ENCODE data around the gene XPO4. TPM values are rescaled to one million over a fixed set of nuclear protein-coding genes. Genes with fewer than 3 reads are reported as not detected.

XPO4 gene
- total and polyA plus RNA-seq, 2 donors (not counting 3 experiments of a cell fraction or from before 2014, with no cell fraction given): 6.0 to 22.5 TPM

DNA sequence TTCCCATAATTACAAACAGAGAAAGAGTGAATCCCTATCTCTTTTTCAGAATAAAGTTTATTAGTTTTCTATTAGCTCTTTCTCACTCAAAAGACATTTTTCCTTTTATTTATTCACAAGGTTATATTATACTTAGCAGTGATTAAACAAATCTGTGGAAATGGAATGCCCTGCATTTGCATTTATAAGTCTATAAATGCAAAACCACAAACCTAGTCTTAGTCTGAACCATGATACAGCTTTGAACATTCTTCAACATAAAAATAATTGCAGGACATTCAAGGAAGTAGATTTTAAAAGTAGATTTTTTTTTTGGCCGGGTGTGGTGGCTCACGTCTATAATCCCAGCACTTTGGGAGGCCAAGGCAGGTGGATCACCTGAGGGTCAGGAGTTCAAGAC, 8.3 kb downstream of the XPO4 start:
- POLR2A ChIA-PET: no interaction called here
- Histone ChIP-seq H3K27ac (ENCODE audit: insufficient read depth, low read depth, low read length) (no peak overlapping the region), H3K9me1 (replicated peaks; ENCODE audit: control insufficient read depth, extremely low read depth, insufficient read depth, low read length) (no peaks in the 10 kb centered on the region), H3K9ac (replicated peaks; ENCODE audit: extremely low read depth, insufficient read depth, low read length) (no peak overlapping the region), H3K79me2 (ENCODE audit: control insufficient read depth, insufficient read depth, low read length) (peaks cover 96% of the 10 kb centered on the region), H3K4me2 (ENCODE audit: insufficient read depth, low read length) (no peak overlapping the region), H3K4me1 (ENCODE audit: control insufficient read depth, extremely low read depth, insufficient read depth, low read length) (no peaks in the 10 kb centered on the region), H4K20me1 (replicated peaks; ENCODE audit: control insufficient read depth, extremely low read depth, insufficient read depth, low read length) (no peaks in the 10 kb centered on the region), H3K9me3 (replicated peaks; ENCODE audit: control insufficient read depth, insufficient read depth, low read length) (no peaks in the 10 kb centered on the region), H2AFZ (ENCODE audit: low read depth, low read length) (no peak overlapping the region), H3K4me3 (replicated peaks in 1 of 3; ENCODE audit: insufficient read depth in 1 of 3, low read depth in 1 of 3, low read length in 3 of 3) (no peak overlapping the region), H3K27me3 (ENCODE audit: control insufficient read depth in 2 of 2, insufficient read depth in 2 of 2, low read length in 2 of 2) (no peaks in the 10 kb centered on the region), H3K36me3 (ENCODE audit: control insufficient read depth in 2 of 2, extremely low read depth in 1 of 2, insufficient read depth in 2 of 2, low read length in 2 of 2) (no peaks in the 10 kb centered on the region)
- dilution Hi-C loops (cut with MboI; ENCODE audit: extremely low pct_ligation_motif_present, low sequenced_read_pairs) (no loop called here), intact Hi-C loops (cut with micrococcal nuclease) (no loop called here)
- CTCF ChIA-PET: interaction anchor here (0.7 to 1.1 kb wide), 2 partner anchors 9 to 11 kb away, joined by 3 to 4 read pairs; no protein-coding TSS in a partner anchor
- TF ChIP-seq EZH2 (IDR thresholded peaks at IDR 0.05; ENCODE audit: borderline replicate concordance, low read depth, low read length, severe bottlenecking) (no peak), POLR2A (IDR thresholded peaks at IDR 0.05; ENCODE audit: low read depth, low read length) (no peak), MYC (IDR thresholded peaks at IDR 0.05; ENCODE audit: low read depth, low read length) (no peak), POLR2AphosphoS5 (IDR thresholded peaks at IDR 0.05; ENCODE audit: insufficient read depth, low read depth, low read length) (no peak), GATA2 (IDR thresholded peaks at IDR 0.05; ENCODE audit: insufficient read depth, insufficient read length, low read depth, low read length) (no peak)
- TF ChIP-seq, protein P1, sequence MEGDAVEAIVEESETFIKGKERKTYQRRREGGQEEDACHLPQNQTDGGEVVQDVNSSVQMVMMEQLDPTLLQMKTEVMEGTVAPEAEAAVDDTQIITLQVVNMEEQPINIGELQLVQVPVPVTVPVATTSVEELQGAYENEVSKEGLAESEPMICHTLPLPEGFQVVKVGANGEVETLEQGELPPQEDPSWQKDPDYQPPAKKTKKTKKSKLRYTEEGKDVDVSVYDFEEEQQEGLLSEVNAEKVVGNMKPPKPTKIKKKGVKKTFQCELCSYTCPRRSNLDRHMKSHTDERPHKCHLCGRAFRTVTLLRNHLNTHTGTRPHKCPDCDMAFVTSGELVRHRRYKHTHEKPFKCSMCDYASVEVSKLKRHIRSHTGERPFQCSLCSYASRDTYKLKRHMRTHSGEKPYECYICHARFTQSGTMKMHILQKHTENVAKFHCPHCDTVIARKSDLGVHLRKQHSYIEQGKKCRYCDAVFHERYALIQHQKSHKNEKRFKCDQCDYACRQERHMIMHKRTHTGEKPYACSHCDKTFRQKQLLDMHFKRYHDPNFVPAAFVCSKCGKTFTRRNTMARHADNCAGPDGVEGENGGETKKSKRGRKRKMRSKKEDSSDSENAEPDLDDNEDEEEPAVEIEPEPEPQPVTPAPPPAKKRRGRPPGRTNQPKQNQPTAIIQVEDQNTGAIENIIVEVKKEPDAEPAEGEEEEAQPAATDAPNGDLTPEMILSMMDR (IDR thresholded peaks at IDR 0.05; ENCODE audit: extremely low read depth in 1 of 2, insufficient read depth in 1 of 2, low read depth in 1 of 2, low read length in 2 of 2): no peak
- DNase-seq (ENCODE audit: low read depth, low spot score): no peak
- FAIRE-seq: no peak
- no TSS peak for BruUV-seq (replicated peaks)

DNA sequence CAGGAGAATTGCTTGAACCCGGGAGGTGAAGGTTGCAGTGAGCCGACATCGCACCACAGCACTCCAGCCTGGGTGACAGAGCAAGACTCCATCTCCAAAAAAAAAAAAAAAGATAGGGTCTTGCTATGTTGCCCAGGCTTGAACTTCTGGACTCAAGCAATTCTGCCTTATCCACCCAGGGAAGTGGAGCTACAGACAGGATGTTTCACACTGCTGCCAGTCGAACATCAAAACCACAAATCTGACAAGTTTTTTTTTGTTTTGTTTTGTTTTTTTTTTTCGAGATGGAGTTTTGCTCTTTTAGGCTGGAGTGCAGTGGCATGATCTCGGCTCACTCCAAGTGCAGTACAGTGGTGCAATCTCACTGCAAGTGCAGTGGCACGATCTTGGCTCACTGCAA, 10.8 kb downstream of the XPO4 start:
- intact Hi-C loops (cut with micrococcal nuclease) (no loop called here), dilution Hi-C loops (cut with MboI; ENCODE audit: extremely low pct_ligation_motif_present, low sequenced_read_pairs) (no loop called here)
- no peak for FAIRE-seq
- Histone ChIP-seq H3K4me3 (replicated peaks in 1 of 3; ENCODE audit: insufficient read depth in 1 of 3, low read depth in 1 of 3, low read length in 3 of 3) (no peak overlapping the region), H3K9ac (replicated peaks; ENCODE audit: extremely low read depth, insufficient read depth, low read length) (no peak overlapping the region), H3K36me3 (ENCODE audit: control insufficient read depth in 2 of 2, extremely low read depth in 1 of 2, insufficient read depth in 2 of 2, low read length in 2 of 2) (no peaks in the 10 kb centered on the region), H3K27ac (ENCODE audit: insufficient read depth, low read depth, low read length) (no peak overlapping the region), H3K4me1 (ENCODE audit: control insufficient read depth, extremely low read depth, insufficient read depth, low read length) (no peaks in the 10 kb centered on the region), H4K20me1 (replicated peaks; ENCODE audit: control insufficient read depth, extremely low read depth, insufficient read depth, low read length) (no peaks in the 10 kb centered on the region), H3K9me1 (replicated peaks; ENCODE audit: control insufficient read depth, extremely low read depth, insufficient read depth, low read length) (no peaks in the 10 kb centered on the region), H3K79me2 (ENCODE audit: control insufficient read depth, insufficient read depth, low read length) (peaks cover 95% of the 10 kb centered on the region), H3K4me2 (ENCODE audit: insufficient read depth, low read length) (no peak overlapping the region), H3K27me3 (ENCODE audit: control insufficient read depth in 2 of 2, insufficient read depth in 2 of 2, low read length in 2 of 2) (no peaks in the 10 kb centered on the region), H3K9me3 (replicated peaks; ENCODE audit: control insufficient read depth, insufficient read depth, low read length) (no peaks in the 10 kb centered on the region), H2AFZ (ENCODE audit: low read depth, low read length) (no peak overlapping the region)
- TF ChIP-seq POLR2AphosphoS5 (IDR thresholded peaks at IDR 0.05; ENCODE audit: insufficient read depth, low read depth, low read length) (no peak), EZH2 (IDR thresholded peaks at IDR 0.05; ENCODE audit: borderline replicate concordance, low read depth, low read length, severe bottlenecking) (no peak), FOS (IDR thresholded peaks at IDR 0.05; ENCODE audit: borderline replicate concordance, insufficient read depth, low read length) (no peak), JUN (IDR thresholded peaks at IDR 0.05; ENCODE audit: borderline replicate concordance, insufficient read depth, insufficient read length, low read depth) (no peak), MYC (IDR thresholded peaks at IDR 0.05; ENCODE audit: low read depth, low read length) (no peak), GATA2 (IDR thresholded peaks at IDR 0.05; ENCODE audit: insufficient read depth, insufficient read length, low read depth, low read length) (no peak), POLR2A (IDR thresholded peaks at IDR 0.05; ENCODE audit: low read depth, low read length) (no peak)
- TF ChIP-seq, protein P2, sequence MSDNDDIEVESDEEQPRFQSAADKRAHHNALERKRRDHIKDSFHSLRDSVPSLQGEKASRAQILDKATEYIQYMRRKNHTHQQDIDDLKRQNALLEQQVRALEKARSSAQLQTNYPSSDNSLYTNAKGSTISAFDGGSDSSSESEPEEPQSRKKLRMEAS (IDR thresholded peaks at IDR 0.05; ENCODE audit: insufficient read depth, insufficient read length): no peak
- TF ChIP-seq, protein P1 (IDR thresholded peaks at IDR 0.05; ENCODE audit: extremely low read depth in 1 of 2, insufficient read depth in 1 of 2, low read depth in 1 of 2, low read length in 2 of 2): no peak
- CTCF ChIA-PET: no interaction called here
- POLR2A ChIA-PET: no interaction called here
- no peak for DNase-seq (ENCODE audit: low read depth, low spot score)
- no TSS peak for BruUV-seq (replicated peaks)

Data from endothelial cell of umbilical vein (primary cell).